HG03025 (cell line): ENCODE results near the gene ZNF862.

ENCODE experiments used
- ATAC-seq: cut with Tn5 transposase; IDR thresholded peaks from one replicate; pipeline ENCODE4 v1.9.1; 2021; ENCODE audit warnings: mild to moderate bottlenecking, moderate library complexity; ENCODE audit not compliant: unreplicated experiment, low FRiP score

The ZNF862 gene

GRCh38 chr7:149809215-149809614 lies 29.0 kb upstream of the ZNF862 start:
- ATAC-seq: no peak

- ATAC-seq: no peak
These were observed 27.0 kb upstream of the ZNF862 start for GRCh38 chr7:149811221-149811620.

- ATAC-seq: no peak
These were observed 26.2 kb upstream of the ZNF862 start for GRCh38 chr7:149811831-149812490.

GRCh38 chr7:149813254-149814035 lies 24.7 kb upstream of the ZNF862 start:
- no peak for ATAC-seq

GRCh38 chr7:149814494-149814893 lies 23.7 kb upstream of the ZNF862 start:
- ATAC-seq: no peak

- ATAC-seq: no peak
These were observed 23.1 kb upstream of the ZNF862 start for GRCh38 chr7:149815121-149815520.

GRCh38 chr7:149815661-149816266 lies 22.4 kb upstream of the ZNF862 start:
- ATAC-seq: no peak

GRCh38 chr7:149816267-149816751 lies 21.9 kb upstream of the ZNF862 start:
- ATAC-seq: no peak

- no peak for ATAC-seq
These were observed 21.4 kb upstream of the ZNF862 start for GRCh38 chr7:149816794-149817193.

GRCh38 chr7:149817301-149817771 lies 20.8 kb upstream of the ZNF862 start:
- no peak for ATAC-seq

- ATAC-seq: no peak
These were observed 20.2 kb upstream of the ZNF862 start for GRCh38 chr7:149817836-149818535.

- ATAC-seq: no peak
These were observed 19.7 kb upstream of the ZNF862 start for GRCh38 chr7:149818536-149818840.

GRCh38 chr7:149819141-149819960 lies 18.8 kb upstream of the ZNF862 start:
- ATAC-seq: no peak

- no peak for ATAC-seq
These were observed 18.2 kb upstream of the ZNF862 start for GRCh38 chr7:149819961-149820340.

- ATAC-seq: no peak
These were observed 17.5 kb upstream of the ZNF862 start for GRCh38 chr7:149820622-149821190.

GRCh38 chr7:149821191-149822148 lies 16.7 kb upstream of the ZNF862 start:
- ATAC-seq: no peak

GRCh38 chr7:149822353-149822943 lies 15.7 kb upstream of the ZNF862 start:
- no peak for ATAC-seq

GRCh38 chr7:149823191-149823630 lies 15.0 kb upstream of the ZNF862 start:
- no peak for ATAC-seq
